K562 (cell line): Measurements from ENCODE around the gene ZNF324B. TPM values are rescaled to one million over a fixed set of nuclear protein-coding genes. Genes with fewer than 3 reads are reported as not detected.

Experiments
- CBFA2T2 ChIP-seq: fragments of 450-650 bp; conservative IDR thresholded peaks from 2 replicates; pipeline ENCODE4 v1.6.1; 2017; ENCODE audit warnings: mild to moderate bottlenecking
- CSDE1 ChIP-seq, 2 experiments: fragments of 450-650 bp; IDR thresholded peaks; 2 replicates each; pipeline ENCODE4 v1.6.1; 2016; ENCODE audit warnings: mild to moderate bottlenecking in 1 of 2
- ERF ChIP-seq: fragments of 450-650 bp; formaldehyde crosslinking; IDR thresholded peaks from 2 replicates; pipeline ENCODE4 v1.4.0; 2020; ENCODE audit warnings: mild to moderate bottlenecking, mixed read lengths
- HDGF ChIP-seq: fragments of 450-650 bp; IDR thresholded peaks from 2 replicates; pipeline ENCODE4 v1.6.1; 2016
- HNRNPL ChIP-seq: fragments of 200-400 bp; formaldehyde crosslinking; IDR thresholded peaks from 2 replicates; pipeline ENCODE4 v1.6.1; 2017; ENCODE audit warnings: low read depth, mild to moderate bottlenecking, low read length
- MXI1 ChIP-seq: IDR thresholded peaks from 2 replicates; pipeline ENCODE4 v1.6.1; 2011; ENCODE audit warnings: low read depth, mild to moderate bottlenecking, improper control_type of control experiment, low read length
- RUNX1 ChIP-seq: sonication (generic); IDR thresholded peaks from 2 replicates; pipeline ENCODE4 v1.6.1; 2016; ENCODE audit warnings: antibody characterized with exemption, low read depth
- SP1 ChIP-seq: sonication (generic); formaldehyde crosslinking; IDR thresholded peaks from 2 replicates; pipeline ENCODE4 v1.8.1; 2022; ENCODE audit warnings: mild to moderate bottlenecking, missing genetic modification reagents
- TFAM ChIP-seq: fragments of 250-450 bp; sonication (Bioruptor Pico); conservative IDR thresholded peaks from 2 replicates; pipeline ENCODE4 v1.5.0; 2021; ENCODE audit warnings: mild to moderate bottlenecking, moderate library complexity
- ZC3H8 ChIP-seq: fragments of 450-650 bp; IDR thresholded peaks from 2 replicates; pipeline ENCODE4 v1.6.1; 2017
- ZNF140 ChIP-seq: fragments of 250-450 bp; sonication (Bioruptor Pico); IDR thresholded peaks from 2 replicates; pipeline ENCODE4 v1.8.0; 2021; ENCODE audit warnings: moderate library complexity, mild to moderate bottlenecking, inconsistent platforms
- ZNF212 ChIP-seq: fragments of 450-650 bp; formaldehyde crosslinking; IDR thresholded peaks from 2 replicates; pipeline ENCODE4 v1.4.0; 2020; ENCODE audit warnings: mild to moderate bottlenecking
- ZNF436 ChIP-seq: fragments of 250-450, 450-650 bp; sonication (Bioruptor Pico); formaldehyde crosslinking; IDR thresholded peaks from 2 replicates; pipeline ENCODE4 v1.7.0; 2020; ENCODE audit warnings: mild to moderate bottlenecking
- ZNF586 ChIP-seq: fragments of 450-650 bp; formaldehyde crosslinking; conservative IDR thresholded peaks from 2 replicates; pipeline ENCODE4 v1.4.0; 2020; ENCODE audit warnings: mild to moderate bottlenecking, moderate library complexity
- ZNF778 ChIP-seq: fragments of 450-650 bp; formaldehyde crosslinking; IDR thresholded peaks from 2 replicates; pipeline ENCODE4 v1.4.0; 2020; ENCODE audit warnings: mild to moderate bottlenecking, moderate library complexity
- polyA plus RNA-seq, 8 experiments: library from polyadenylated mRNA; depleted of rRNA in 4 of 8; stranded (reverse) in 5 of 8; unstranded in 3 of 8; fragments of >200 nt; fragmentation: Nextera tagmentation in 2 of 8; fragmentation: Illumina TruSeq in 1 of 8; extraction: Ambion mirVana in 2 of 8; extraction: Trizol in 1 of 8; gene quantifications; 2 replicates each; pipeline versions ENCODE4 v1.2.1 to v1.2.3, GENCODE V29; 2011 to 2014; ENCODE audit warnings: inconsistent platforms in 1 of 8, missing spikeins in 1 of 8
- total RNA-seq, 7 experiments: library from RNA; depleted of rRNA in 6 of 7; stranded (reverse); fragments of >200 nt in 6 of 7; fragmentation: Illumina TruSeq in 2 of 7; extraction: Trizol in 2 of 7; gene quantifications; 2 replicates each; pipeline versions ENCODE4 v1.2.1 to v1.2.3, GENCODE V29; 2011 to 2021; ENCODE audit warnings: low replicate concordance in 1 of 7
- TF ChIP-seq, protein P1 (sequence below): fragments of 450-650 bp; formaldehyde crosslinking; IDR thresholded peaks from 2 replicates; pipeline ENCODE4 v1.4.0; 2022; ENCODE audit warnings: mild to moderate bottlenecking, moderate library complexity
- TF ChIP-seq, protein P2 (sequence below): fragments of 250-450 bp; sonication (Bioruptor Pico); IDR thresholded peaks from 2 replicates; pipeline ENCODE4 v1.8.0; 2022; ENCODE audit warnings: moderate library complexity, mild to moderate bottlenecking, inconsistent platforms
- TF ChIP-seq, protein P3 (sequence below), 2 experiments: fragments of 150-350 bp in 1 of 2; IDR thresholded peaks; 2 replicates each; pipeline ENCODE4 v1.6.1; 2012 to 2016; ENCODE audit warnings: low read depth in 2 of 2, low read length in 2 of 2, mild to moderate bottlenecking in 1 of 2, moderate library complexity in 1 of 2
- TF ChIP-seq, protein P4 (sequence below): fragments of 450-650 bp; formaldehyde crosslinking; IDR thresholded peaks from 2 replicates; pipeline ENCODE4 v1.4.0; 2020; ENCODE audit warnings: mild to moderate bottlenecking, mixed read lengths
- TF ChIP-seq, protein P5 (sequence below): sonication (generic); formaldehyde crosslinking; IDR thresholded peaks from 2 replicates; pipeline ENCODE4 v1.8.1; 2022; ENCODE audit warnings: missing genetic modification reagents

Gene ZNF324B
- total and polyA plus RNA-seq, 9 of the 15 experiments (the other 6 are each of a cell fraction or from before 2014, with no cell fraction given) = 0.20 to 13.5 (median 5.7) TPM

DNA sequence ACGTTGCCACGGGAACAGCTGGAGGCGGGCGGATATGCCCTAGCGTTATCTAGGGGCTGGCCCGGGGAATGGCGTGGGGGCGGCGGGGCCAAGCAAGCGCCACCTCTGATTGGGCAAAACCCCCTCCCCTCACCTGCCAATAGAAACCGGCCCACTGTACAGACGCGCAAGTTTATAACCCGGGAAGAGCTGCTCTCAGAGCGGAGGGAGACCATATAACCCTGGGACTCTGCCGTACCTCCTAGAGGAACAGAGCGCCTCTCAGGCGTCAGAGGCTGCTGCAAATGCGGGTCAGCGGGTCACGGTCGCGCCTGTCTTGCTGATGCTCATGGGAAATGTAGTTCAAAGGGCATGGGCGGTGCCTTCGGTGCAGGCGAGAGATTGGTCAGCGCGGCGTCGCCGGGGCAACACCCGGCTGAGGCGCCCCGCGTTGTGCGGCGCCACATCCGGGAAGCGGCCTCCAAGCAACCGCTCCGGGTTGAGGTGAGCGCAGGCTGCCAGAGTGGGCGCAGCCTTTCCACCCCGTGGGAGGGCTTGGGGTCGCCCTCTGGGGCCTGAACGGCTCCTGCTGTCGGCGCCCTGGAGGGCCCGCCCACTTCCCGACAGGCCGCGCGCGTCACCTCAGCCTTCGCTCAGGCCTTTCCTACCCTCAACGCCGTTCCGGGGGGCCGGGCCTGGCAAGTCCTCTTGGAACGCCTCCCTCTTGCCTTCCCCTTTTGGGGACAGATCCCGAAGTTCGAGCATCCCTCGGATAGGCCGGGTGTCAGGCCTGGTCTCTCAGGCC is 24.5 kb downstream of the ZNF324B start, which contains the start of gene ZNF446 (continued):
- peak; percentile 1; the same call in 1 of the 2 replicates for TF ChIP-seq ZNF436
- no peak for TF ChIP-seq ZNF140 (CRISPR knock-in tag)
- TF ChIP-seq ERF = no peak; the same call in 1 of the 2 replicates
- peak; percentile 81 for TF ChIP-seq SP1 (CRISPR knock-in tag)
- TF ChIP-seq, protein P1, sequence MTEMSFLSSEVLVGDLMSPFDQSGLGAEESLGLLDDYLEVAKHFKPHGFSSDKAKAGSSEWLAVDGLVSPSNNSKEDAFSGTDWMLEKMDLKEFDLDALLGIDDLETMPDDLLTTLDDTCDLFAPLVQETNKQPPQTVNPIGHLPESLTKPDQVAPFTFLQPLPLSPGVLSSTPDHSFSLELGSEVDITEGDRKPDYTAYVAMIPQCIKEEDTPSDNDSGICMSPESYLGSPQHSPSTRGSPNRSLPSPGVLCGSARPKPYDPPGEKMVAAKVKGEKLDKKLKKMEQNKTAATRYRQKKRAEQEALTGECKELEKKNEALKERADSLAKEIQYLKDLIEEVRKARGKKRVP (CRISPR knock-in tag) = no peak
- no peak for TF ChIP-seq ZNF778 (CRISPR knock-in tag)
- no peak for TF ChIP-seq HDGF
- TF ChIP-seq CSDE1 (IDR thresholded peaks at IDR 0.05) = peak in 1 of 2 experiments; percentile 72; a peak in 1 of 4 replicates
- TF ChIP-seq MXI1 = peak; percentile 91
- TF ChIP-seq, protein P2, sequence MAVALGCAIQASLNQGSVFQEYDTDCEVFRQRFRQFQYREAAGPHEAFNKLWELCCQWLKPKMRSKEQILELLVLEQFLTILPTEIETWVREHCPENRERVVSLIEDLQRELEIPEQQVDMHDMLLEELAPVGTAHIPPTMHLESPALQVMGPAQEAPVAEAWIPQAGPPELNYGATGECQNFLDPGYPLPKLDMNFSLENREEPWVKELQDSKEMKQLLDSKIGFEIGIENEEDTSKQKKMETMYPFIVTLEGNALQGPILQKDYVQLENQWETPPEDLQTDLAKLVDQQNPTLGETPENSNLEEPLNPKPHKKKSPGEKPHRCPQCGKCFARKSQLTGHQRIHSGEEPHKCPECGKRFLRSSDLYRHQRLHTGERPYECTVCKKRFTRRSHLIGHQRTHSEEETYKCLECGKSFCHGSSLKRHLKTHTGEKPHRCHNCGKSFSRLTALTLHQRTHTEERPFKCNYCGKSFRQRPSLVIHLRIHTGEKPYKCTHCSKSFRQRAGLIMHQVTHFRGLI (CRISPR knock-in tag) = no peak
- TF ChIP-seq, protein P3, sequence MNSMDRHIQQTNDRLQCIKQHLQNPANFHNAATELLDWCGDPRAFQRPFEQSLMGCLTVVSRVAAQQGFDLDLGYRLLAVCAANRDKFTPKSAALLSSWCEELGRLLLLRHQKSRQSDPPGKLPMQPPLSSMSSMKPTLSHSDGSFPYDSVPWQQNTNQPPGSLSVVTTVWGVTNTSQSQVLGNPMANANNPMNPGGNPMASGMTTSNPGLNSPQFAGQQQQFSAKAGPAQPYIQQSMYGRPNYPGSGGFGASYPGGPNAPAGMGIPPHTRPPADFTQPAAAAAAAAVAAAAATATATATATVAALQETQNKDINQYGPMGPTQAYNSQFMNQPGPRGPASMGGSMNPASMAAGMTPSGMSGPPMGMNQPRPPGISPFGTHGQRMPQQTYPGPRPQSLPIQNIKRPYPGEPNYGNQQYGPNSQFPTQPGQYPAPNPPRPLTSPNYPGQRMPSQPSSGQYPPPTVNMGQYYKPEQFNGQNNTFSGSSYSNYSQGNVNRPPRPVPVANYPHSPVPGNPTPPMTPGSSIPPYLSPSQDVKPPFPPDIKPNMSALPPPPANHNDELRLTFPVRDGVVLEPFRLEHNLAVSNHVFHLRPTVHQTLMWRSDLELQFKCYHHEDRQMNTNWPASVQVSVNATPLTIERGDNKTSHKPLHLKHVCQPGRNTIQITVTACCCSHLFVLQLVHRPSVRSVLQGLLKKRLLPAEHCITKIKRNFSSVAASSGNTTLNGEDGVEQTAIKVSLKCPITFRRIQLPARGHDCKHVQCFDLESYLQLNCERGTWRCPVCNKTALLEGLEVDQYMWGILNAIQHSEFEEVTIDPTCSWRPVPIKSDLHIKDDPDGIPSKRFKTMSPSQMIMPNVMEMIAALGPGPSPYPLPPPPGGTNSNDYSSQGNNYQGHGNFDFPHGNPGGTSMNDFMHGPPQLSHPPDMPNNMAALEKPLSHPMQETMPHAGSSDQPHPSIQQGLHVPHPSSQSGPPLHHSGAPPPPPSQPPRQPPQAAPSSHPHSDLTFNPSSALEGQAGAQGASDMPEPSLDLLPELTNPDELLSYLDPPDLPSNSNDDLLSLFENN (IDR thresholded peaks at IDR 0.05; ENCODE audit: low read depth in 2 of 2, low read length in 2 of 2) = no peak
- no peak for TF ChIP-seq ZNF586
- TF ChIP-seq RUNX1 = 0 out of 2 replicates have a peak, but pooled peaks have one; percentile 17
- TF ChIP-seq ZNF212 (CRISPR knock-in tag) = no peak
- TF ChIP-seq, protein P4, sequence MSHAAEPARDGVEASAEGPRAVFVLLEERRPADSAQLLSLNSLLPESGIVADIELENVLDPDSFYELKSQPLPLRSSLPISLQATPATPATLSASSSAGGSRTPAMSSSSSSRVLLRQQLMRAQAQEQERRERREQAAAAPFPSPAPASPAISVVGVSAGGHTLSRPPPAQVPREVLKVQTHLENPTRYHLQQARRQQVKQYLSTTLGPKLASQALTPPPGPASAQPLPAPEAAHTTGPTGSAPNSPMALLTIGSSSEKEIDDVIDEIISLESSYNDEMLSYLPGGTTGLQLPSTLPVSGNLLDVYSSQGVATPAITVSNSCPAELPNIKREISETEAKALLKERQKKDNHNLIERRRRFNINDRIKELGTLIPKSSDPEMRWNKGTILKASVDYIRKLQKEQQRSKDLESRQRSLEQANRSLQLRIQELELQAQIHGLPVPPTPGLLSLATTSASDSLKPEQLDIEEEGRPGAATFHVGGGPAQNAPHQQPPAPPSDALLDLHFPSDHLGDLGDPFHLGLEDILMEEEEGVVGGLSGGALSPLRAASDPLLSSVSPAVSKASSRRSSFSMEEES = no peak
- no peak for TF ChIP-seq TFAM (CRISPR knock-in tag)
- TF ChIP-seq HNRNPL = peak; percentile 48; the same call in 1 of the 2 replicates
- TF ChIP-seq ZC3H8 = no peak
- no peak for TF ChIP-seq CBFA2T2
- TF ChIP-seq, protein P5, sequence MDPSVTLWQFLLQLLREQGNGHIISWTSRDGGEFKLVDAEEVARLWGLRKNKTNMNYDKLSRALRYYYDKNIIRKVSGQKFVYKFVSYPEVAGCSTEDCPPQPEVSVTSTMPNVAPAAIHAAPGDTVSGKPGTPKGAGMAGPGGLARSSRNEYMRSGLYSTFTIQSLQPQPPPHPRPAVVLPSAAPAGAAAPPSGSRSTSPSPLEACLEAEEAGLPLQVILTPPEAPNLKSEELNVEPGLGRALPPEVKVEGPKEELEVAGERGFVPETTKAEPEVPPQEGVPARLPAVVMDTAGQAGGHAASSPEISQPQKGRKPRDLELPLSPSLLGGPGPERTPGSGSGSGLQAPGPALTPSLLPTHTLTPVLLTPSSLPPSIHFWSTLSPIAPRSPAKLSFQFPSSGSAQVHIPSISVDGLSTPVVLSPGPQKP (CRISPR knock-in tag) = no peak
